ENCODE data around the gene LDB1.

Gene LDB1

GRCh38 chr10:102123223-102123622, 3.1 kb upstream of the LDB1 start:
- no peak for TF ChIP-seq CTCF (IDR thresholded peaks at IDR 0.05; ENCODE audit: insufficient read depth, low read depth, low read length, missing control alignments)
- no peak overlapping the region for H3K4me3 ChIP-seq (ENCODE audit: low read length)
- DNase-seq (ENCODE audit: low read depth), result no peak

- no peak for DNase-seq (ENCODE audit: low read depth)
- TF ChIP-seq CTCF (IDR thresholded peaks at IDR 0.05; ENCODE audit: insufficient read depth, low read depth, low read length, missing control alignments), result no peak
- no peak overlapping the region for H3K4me3 ChIP-seq (ENCODE audit: low read length)
Measured at GRCh38 chr10:102122450-102122849, 2.3 kb upstream of the LDB1 start.

- no peak overlapping the region for H3K4me3 ChIP-seq (ENCODE audit: low read length)
- no peak for DNase-seq (ENCODE audit: low read depth)
- TF ChIP-seq CTCF (IDR thresholded peaks at IDR 0.05; ENCODE audit: insufficient read depth, low read depth, low read length, missing control alignments), result no peak
Measured at GRCh38 chr10:102121739-102122372, 1.7 kb upstream of the LDB1 start.

GRCh38 chr10:102120991-102121738, 997 bp upstream of the LDB1 start:
- no peak for TF ChIP-seq CTCF (IDR thresholded peaks at IDR 0.05; ENCODE audit: insufficient read depth, low read depth, low read length, missing control alignments)
- peak; percentile 30 for DNase-seq (ENCODE audit: low read depth)
- H3K4me3 ChIP-seq (ENCODE audit: low read length), result peak overlapping the region; percentile 79

GRCh38 chr10:102119417-102120141, 589 bp downstream of the LDB1 start:
- peak; percentile 77 for DNase-seq (ENCODE audit: low read depth)
- peak overlapping the region; percentile 79 for H3K4me3 ChIP-seq (ENCODE audit: low read length)
- no peak for TF ChIP-seq CTCF (IDR thresholded peaks at IDR 0.05; ENCODE audit: insufficient read depth, low read depth, low read length, missing control alignments)

- DNase-seq (ENCODE audit: low read depth), result peak; percentile 23
- no peak for TF ChIP-seq CTCF (IDR thresholded peaks at IDR 0.05; ENCODE audit: insufficient read depth, low read depth, low read length, missing control alignments)
- peak overlapping the region; percentile 79 for H3K4me3 ChIP-seq (ENCODE audit: low read length)
Measured at GRCh38 chr10:102118867-102119266, 1.3 kb downstream of the LDB1 start.

Data from epithelial cell of esophagus (primary cell).